Adrenal gland (tissue), 12 donors: ENCODE measurements around the gene PGM3. TPM values are rescaled to one million over a fixed set of nuclear protein-coding genes. Genes with fewer than 3 reads are reported as not detected.
"Not testable (repeated sequence)": the region's sequence is repeated elsewhere in the genome, so short reads cannot be mapped to it uniquely, and the experiment has no call there.

Experiments used
- DNase-seq, 7 donors: peaks; one replicate each; pipeline ENCODE4 v3.0.0-alpha.2; 2019 to 2020
- H3K27ac ChIP-seq, 5 donors: fragments of 200-600 bp; sonication (generic) in 4 of 5; 1 replicate in 3 of 5; 2 replicates in 2 of 5; pipeline versions ENCODE4 v1.5.1 to v1.8.0; 2016 to 2020; ENCODE audit warnings: mild to moderate bottlenecking in 1 of 5
- H3K27me3 ChIP-seq: fragments of 200-600 bp; 2 replicates; pipeline ENCODE4 v1.8.0; 2021
- H3K36me3 ChIP-seq, 2 donors: fragments of 200-600 bp; replicated peaks in 1 of 2; 1 replicate in 1 of 2; 2 replicates in 1 of 2; pipeline versions ENCODE4 v1.5.1 to v1.8.0; 2018 to 2022
- H3K4me1 ChIP-seq, 2 donors: fragments of 200-600 bp; replicated peaks in 1 of 2; 1 replicate in 1 of 2; 2 replicates in 1 of 2; pipeline versions ENCODE4 v1.5.1 to v1.8.0; 2018 to 2021
- H3K4me3 ChIP-seq, 4 donors: fragments of 200-600 bp; sonication (generic) in 3 of 4; one replicate each; pipeline ENCODE4 v1.5.1; 2016 to 2018
- H3K9me3 ChIP-seq, 3 donors: fragments of 200-600 bp; sonication (generic) in 1 of 3; replicated peaks in 1 of 3; 1 replicate in 2 of 3; 2 replicates in 1 of 3; pipeline versions ENCODE4 v1.5.1 to v1.8.0; 2016 to 2021
- CTCF ChIP-seq, 6 experiments: fragments of 450-650 bp in 4 of 6; fragments of 200-600 bp in 2 of 6; sonication (generic) in 1 of 6; IDR thresholded peaks; 1 replicate in 5 of 6; 2 replicates in 1 of 6; pipeline versions ENCODE4 v1.5.1 to v1.8.0; 2016 to 2021; ENCODE audit warnings: antibody characterized with exemption in 6 of 6, mild to moderate bottlenecking in 2 of 6, moderate library complexity in 1 of 6
- POLR2A ChIP-seq, 2 donors: fragments of 450-650 bp; IDR thresholded peaks; one replicate each; pipeline ENCODE4 v1.6.1; 2017; ENCODE audit warnings: antibody characterized with exemption in 2 of 2, mild to moderate bottlenecking in 2 of 2, moderate library complexity in 1 of 2
- WGBS, 4 donors: extraction: QIAGEN DNeasy Blood & Tissue Kit in 2 of 4; methylation state at CpG; one replicate each; pipeline versions ENCODE4 v1.1.5 to v1.1.7; 2013 to 2017; 5-methylcytosine and 5-hydroxymethylcytosine counted together
- intact Hi-C, 2 donors: fragments of 100-400 bp; cut with DNase I; formaldehyde crosslinking; loops; one replicate each; pipeline versions ENCODE4 v1.14.1 to v1.15.0; 2022 to 2023
- polyA plus RNA-seq, 3 donors: library from polyadenylated mRNA; stranded (reverse); fragments of 200-250 nt in 2 of 3; fragments of 350-450 nt in 1 of 3; fragmentation: Illumina TruSeq in 1 of 3; extraction: RNeasy Lipid Tissue Mini Kit (QIAGEN cat#74804) in 1 of 3; gene quantifications; one replicate each; pipeline ENCODE4 v1.2.3, GENCODE V29; 2013 to 2014
- total RNA-seq, 9 donors: library from RNA; depleted of rRNA in 4 of 9; stranded (reverse); fragments of >200 nt in 4 of 9; fragments of 120-200 nt in 1 of 9; fragmentation: NEBNext Ultra II Directional in 1 of 9; extraction: Animal tissue kit (Norgen Biotek cat#: 25700) in 1 of 9; gene quantifications; one replicate each; pipeline versions ENCODE4 v1.1.0 to v1.2.4, GENCODE V29; 2013 to 2023
- donor health status: healthy with polysubstance abuse.
- donor health status: Bipolar disorder and iron deficiency.
- donor health status: DM: yes; HTN: yes; CAD: no.
- donor health status: DM: no; HTN: no; CAD: no.
- donor health status: DM: no; HTN: no; CAD: no.
- donor health status: DM: yes; HTN: yes; CAD: no.

Gene PGM3
- total and polyA plus RNA-seq, 12 donors = 14.7 to 124 (median 40.4) TPM

- intact Hi-C loops = no loop called here
- DNase-seq = no peak
- H3K27ac ChIP-seq = peak overlapping the region in 1 of 5 donors; percentile 18
- 91 to 93% (median 92%) methylated on average over 5 of the region's 5 CpGs for WGBS, 4 donors
- H3K4me3 ChIP-seq = no peak overlapping the region
- H3K9me3 ChIP-seq = no peaks in the 10 kb centered on the region
- TF ChIP-seq POLR2A (IDR thresholded peaks at IDR 0.05) = no peak
- no peak for TF ChIP-seq CTCF (IDR thresholded peaks at IDR 0.05)
- H3K36me3 ChIP-seq = no peaks in the 10 kb centered on the region
- no peaks in the 10 kb centered on the region for H3K27me3 ChIP-seq
- peaks cover 0 to 11% of the 10 kb centered on the region in 2 donors for H3K4me1 ChIP-seq
Measured at GRCh38 chr6:83199173-83199862, 6.3 kb upstream of the PGM3 start.

GRCh38 chr6:83198486-83199172 is 5.6 kb upstream of the PGM3 start:
- Histone ChIP-seq H3K9me3 (no peaks in the 10 kb centered on the region), H3K4me3 (no peak overlapping the region), H3K27me3 (no peaks in the 10 kb centered on the region), H3K4me1 (peaks cover 0 to 16% of the 10 kb centered on the region in 2 donors), H3K36me3 (no peaks in the 10 kb centered on the region), H3K27ac (peak overlapping the region in 1 of 5 donors; percentile 18)
- 86 to 98% (median 95%) methylated on average over 4 of the region's 4 CpGs for WGBS, 4 donors
- no peak for TF ChIP-seq POLR2A (IDR thresholded peaks at IDR 0.05)
- no peak for TF ChIP-seq CTCF (IDR thresholded peaks at IDR 0.05)
- no peak for DNase-seq
- intact Hi-C loops = no loop called here

- Histone ChIP-seq H3K27me3 (no peaks in the 10 kb centered on the region), H3K27ac (peak overlapping the region; percentile 82 to 92 (median 89)), H3K4me1 (peaks cover 0 to 40% of the 10 kb centered on the region in 2 donors), H3K9me3 (no peaks in the 10 kb centered on the region), H3K36me3 (no peaks in the 10 kb centered on the region), H3K4me3 (peak overlapping the region; percentile 70 to 93 (median 82))
- peak; percentile 48 to 76 (median 66) for DNase-seq
- intact Hi-C loops = no loop called here
- TF ChIP-seq POLR2A (IDR thresholded peaks at IDR 0.05) (peak in 1 of 2 donors; percentile 3), CTCF (IDR thresholded peaks at IDR 0.05) (no peak)
- 2 to 5% (median 3%) methylated on average over 27 to 44 of the region's 44 CpGs for WGBS, 4 donors
Measured at GRCh38 chr6:83193747-83194566, 892 bp upstream of the PGM3 start.

- Histone ChIP-seq H3K27ac (peak overlapping the region; percentile 82 to 92 (median 89)), H3K36me3 (peaks cover 0 to 11% of the 10 kb centered on the region in 2 donors), H3K9me3 (no peaks in the 10 kb centered on the region), H3K4me3 (peak overlapping the region; percentile 70 to 93 (median 78)), H3K4me1 (peaks cover 0 to 46% of the 10 kb centered on the region in 2 donors), H3K27me3 (no peaks in the 10 kb centered on the region)
- TF ChIP-seq CTCF (IDR thresholded peaks at IDR 0.05) (no peak), POLR2A (IDR thresholded peaks at IDR 0.05) (no peak)
- no peak for DNase-seq
- 0 to 2% (median 0%) methylated on average over 4 of the region's 4 CpGs for WGBS, 4 donors
- intact Hi-C loops = no loop called here
Measured at GRCh38 chr6:83192456-83192855, 609 bp downstream of the PGM3 start.

- intact Hi-C loops, H3K27ac ChIP-seq: not testable (repeated sequence)
Measured at GRCh38 chr6:83191974-83192373, 1.1 kb downstream of the PGM3 start.

More at GRCh38 chr6:83191974-83192373, 1.1 kb downstream of the PGM3 start:
- H3K27me3 ChIP-seq, H3K9me3 ChIP-seq, DNase-seq: not testable (repeated sequence)
- WGBS, 4 donors = 83 to 93% (median 90%) methylated on average over 17 to 18 of the region's 18 CpGs
- H3K4me3 ChIP-seq = peak overlapping the region in 1 of 4 donors; percentile 84
- peaks cover 0 to 12% of the 10 kb centered on the region in 2 donors for H3K36me3 ChIP-seq
- peaks cover 0 to 46% of the 10 kb centered on the region in 2 donors for H3K4me1 ChIP-seq
